ENCODE measurements around the gene ECE1. TPM values are rescaled to one million over a fixed set of nuclear protein-coding genes. Genes with fewer than 3 reads are reported as not detected.

The ECE1 gene
- total and polyA plus RNA-seq, 2 donors (not counting 1 experiment from before 2014, with no cell fraction given), result 131 to 138 TPM

- Histone ChIP-seq H3K36me3 (ENCODE audit: control insufficient read depth, insufficient read depth, low read length) (no peaks in the 10 kb centered on the region), H3K27me3 (ENCODE audit: control insufficient read depth, insufficient read depth, low read length) (no peaks in the 10 kb centered on the region), H3K4me1 (ENCODE audit: control insufficient read depth, extremely low read depth, insufficient read depth, low read length) (peaks cover 54% of the 10 kb centered on the region), H3K79me2 (ENCODE audit: control insufficient read depth, insufficient read depth, low read length) (peaks cover 76% of the 10 kb centered on the region), H4K20me1 (ENCODE audit: control insufficient read depth, extremely low read depth, insufficient read depth, low read length) (no peaks in the 10 kb centered on the region), H2AFZ (ENCODE audit: low read length) (no peak overlapping the region), H3K27ac (ENCODE audit: insufficient read depth, low read length) (peak overlapping the region; percentile 89), H3K4me2 (ENCODE audit: extremely low read depth, insufficient read depth, low read length) (peak overlapping the region; percentile 46), H3K9me3 (ENCODE audit: control insufficient read depth, insufficient read depth, low read depth, low read length) (no peaks in the 10 kb centered on the region), H3K4me3 (replicated peaks in 1 of 4; ENCODE audit: control extremely low read depth in 1 of 4, insufficient read depth in 1 of 4, low read depth in 3 of 4, low read length in 4 of 4) (no peak overlapping the region), H3K9ac (ENCODE audit: insufficient read depth, low read length) (no peak overlapping the region)
- TF ChIP-seq EZH2 (IDR thresholded peaks at IDR 0.05; ENCODE audit: low read length, missing control alignments) (no peak), CTCF (conservative IDR thresholded peaks at IDR 0.05 in 1 of 2, IDR thresholded peaks at IDR 0.05 in 1 of 2; ENCODE audit: low read depth in 1 of 2, low read length in 2 of 2) (no peak)
- no peak for DNase-seq (ENCODE audit: low read depth in 2 of 2)
Measured at GRCh38 chr1:21337010-21337437, 46.8 kb upstream of the ECE1 start.

GRCh38 chr1:21335750-21336224 is 45.5 kb upstream of the ECE1 start:
- H3K79me2 ChIP-seq (ENCODE audit: control insufficient read depth, insufficient read depth, low read length), result peaks cover 68% of the 10 kb centered on the region

GRCh38 chr1:21335088-21335691 is 44.9 kb upstream of the ECE1 start:
- Histone ChIP-seq H3K79me2 (ENCODE audit: control insufficient read depth, insufficient read depth, low read length) (peaks cover 68% of the 10 kb centered on the region), H2AFZ (ENCODE audit: low read length) (peak overlapping the region; percentile 9), H3K4me3 (replicated peaks in 1 of 4; ENCODE audit: control extremely low read depth in 1 of 4, insufficient read depth in 1 of 4, low read depth in 3 of 4, low read length in 4 of 4) (peak overlapping the region; percentile 23 to 52 (median 29)), H3K27me3 (ENCODE audit: control insufficient read depth, insufficient read depth, low read length) (no peaks in the 10 kb centered on the region), H3K36me3 (ENCODE audit: control insufficient read depth, insufficient read depth, low read length) (peaks cover 2% of the 10 kb centered on the region), H3K4me2 (ENCODE audit: extremely low read depth, insufficient read depth, low read length) (peak overlapping the region; percentile 88), H4K20me1 (ENCODE audit: control insufficient read depth, extremely low read depth, insufficient read depth, low read length) (no peaks in the 10 kb centered on the region), H3K4me1 (ENCODE audit: control insufficient read depth, extremely low read depth, insufficient read depth, low read length) (peaks cover 53% of the 10 kb centered on the region), H3K9me3 (ENCODE audit: control insufficient read depth, insufficient read depth, low read depth, low read length) (no peaks in the 10 kb centered on the region), H3K9ac (ENCODE audit: insufficient read depth, low read length) (peak overlapping the region; percentile 68), H3K27ac (ENCODE audit: insufficient read depth, low read length) (peak overlapping the region; percentile 79)
- DNase-seq (ENCODE audit: low read depth in 2 of 2), result no peak
- TF ChIP-seq EZH2 (IDR thresholded peaks at IDR 0.05; ENCODE audit: low read length, missing control alignments), result no peak
- no peak for TF ChIP-seq CTCF (conservative IDR thresholded peaks at IDR 0.05 in 1 of 2, IDR thresholded peaks at IDR 0.05 in 1 of 2; ENCODE audit: low read depth in 1 of 2, low read length in 2 of 2)

More at GRCh38 chr1:21335750-21336224, 45.5 kb upstream of the ECE1 start:
- no peak overlapping the region for H3K4me2 ChIP-seq (ENCODE audit: extremely low read depth, insufficient read depth, low read length)
- peaks cover under 1% of the 10 kb centered on the region for H3K36me3 ChIP-seq (ENCODE audit: control insufficient read depth, insufficient read depth, low read length)
- TF ChIP-seq EZH2 (IDR thresholded peaks at IDR 0.05; ENCODE audit: low read length, missing control alignments) (no peak), CTCF (conservative IDR thresholded peaks at IDR 0.05 in 1 of 2, IDR thresholded peaks at IDR 0.05 in 1 of 2; ENCODE audit: low read depth in 1 of 2, low read length in 2 of 2) (no peak)
- no peaks in the 10 kb centered on the region for H4K20me1 ChIP-seq (ENCODE audit: control insufficient read depth, extremely low read depth, insufficient read depth, low read length)
- no peaks in the 10 kb centered on the region for H3K27me3 ChIP-seq (ENCODE audit: control insufficient read depth, insufficient read depth, low read length)
- H3K4me1 ChIP-seq (ENCODE audit: control insufficient read depth, extremely low read depth, insufficient read depth, low read length), result peaks cover 56% of the 10 kb centered on the region
- no peak for DNase-seq (ENCODE audit: low read depth in 2 of 2)
- H3K4me3 ChIP-seq (replicated peaks in 1 of 4; ENCODE audit: control extremely low read depth in 1 of 4, insufficient read depth in 1 of 4, low read depth in 3 of 4, low read length in 4 of 4), result no peak overlapping the region
- no peaks in the 10 kb centered on the region for H3K9me3 ChIP-seq (ENCODE audit: control insufficient read depth, insufficient read depth, low read depth, low read length)
- no peak overlapping the region for H3K27ac ChIP-seq (ENCODE audit: insufficient read depth, low read length)
- H2AFZ ChIP-seq (ENCODE audit: low read length), result no peak overlapping the region
- no peak overlapping the region for H3K9ac ChIP-seq (ENCODE audit: insufficient read depth, low read length)
